Astrocyte of the hippocampus (primary cell): Measurements from ENCODE around the gene TTC17.
"Not testable (repeated sequence)": the region's sequence is repeated elsewhere in the genome, so short reads cannot be mapped to it uniquely, and the experiment has no call there.

Source experiments
- DNase-seq: peaks from one replicate; pipeline ENCODE4 v3.0.0; 2011; ENCODE audit warnings: low read depth, low spot score

TTC17 gene

GRCh38 chr11:43459246-43459645 lies 100.5 kb downstream of the TTC17 start:
- no peak for DNase-seq

GRCh38 chr11:43462359-43462758 lies 103.6 kb downstream of the TTC17 start:
- DNase-seq: no peak

- DNase-seq: no peak
Observed at GRCh38 chr11:43467958-43468357, 109.2 kb downstream of the TTC17 start.

DNA sequence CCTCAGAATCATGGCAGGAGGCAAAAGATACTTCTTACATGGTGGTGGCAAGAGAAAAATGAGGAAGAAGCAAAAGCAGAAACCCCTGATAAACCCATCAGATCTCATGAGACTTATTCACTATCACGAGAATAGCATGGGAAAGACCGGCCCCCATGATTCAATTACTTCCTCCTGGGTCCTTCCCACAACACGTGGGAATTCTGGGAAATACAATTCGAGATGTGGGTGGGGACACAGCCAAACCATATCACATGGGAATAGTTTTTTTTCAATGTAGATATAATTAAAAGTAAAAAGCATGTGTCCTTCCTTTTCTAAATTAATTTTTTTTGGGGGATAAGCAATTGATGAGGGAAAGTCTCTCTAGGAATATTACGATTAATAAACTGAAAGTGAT lies 118.8 kb downstream of the TTC17 start:
- DNase-seq: not testable (repeated sequence)

DNA sequence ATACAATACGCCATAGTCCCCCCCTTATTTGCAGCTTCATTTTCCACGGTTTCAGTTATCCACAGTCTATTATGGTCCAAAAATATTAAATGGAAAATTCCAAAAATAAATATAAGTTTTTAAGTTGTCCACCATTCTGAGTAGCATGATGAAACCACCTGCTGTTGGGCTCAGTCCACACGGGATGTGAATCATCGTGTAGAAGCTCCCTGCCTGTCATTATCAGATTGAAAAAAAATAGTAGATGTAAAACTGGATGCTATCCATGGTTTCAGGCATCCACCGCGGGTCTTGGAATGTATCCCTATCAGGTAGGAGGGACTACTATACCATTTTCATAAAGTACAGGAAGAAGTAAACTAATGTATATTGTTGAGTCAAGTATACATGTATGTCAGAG lies 127.4 kb downstream of the TTC17 start:
- no peak for DNase-seq

DNA sequence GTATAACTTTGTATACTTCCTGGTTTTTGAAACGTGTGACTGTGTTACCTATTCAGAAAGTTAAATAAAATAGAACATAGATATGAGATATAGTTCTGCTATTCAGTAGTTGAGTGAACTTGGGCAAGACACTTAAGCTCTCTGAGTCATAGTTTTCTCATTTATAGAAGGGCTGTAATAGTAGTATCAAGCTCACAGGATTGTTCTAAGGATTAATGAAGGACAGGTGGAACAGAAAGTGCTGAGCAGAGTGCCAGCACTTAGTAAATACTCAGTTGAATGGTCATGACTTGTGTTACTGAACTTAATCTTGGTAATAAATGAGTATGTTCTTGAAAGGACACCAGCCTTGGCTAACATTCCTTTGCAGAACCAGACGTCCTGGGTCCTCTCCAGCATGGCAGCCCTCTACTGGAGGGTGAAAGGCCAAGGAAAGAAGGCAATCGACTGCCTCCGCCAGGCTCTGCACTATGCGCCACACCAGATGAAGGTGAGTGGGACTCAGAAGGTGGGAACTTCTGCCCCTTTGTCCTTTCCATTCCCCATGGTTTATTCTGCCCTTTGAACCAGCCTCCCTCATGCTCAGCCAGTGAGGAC lies 131.2 kb downstream of the TTC17 start:
- no peak for DNase-seq

DNA sequence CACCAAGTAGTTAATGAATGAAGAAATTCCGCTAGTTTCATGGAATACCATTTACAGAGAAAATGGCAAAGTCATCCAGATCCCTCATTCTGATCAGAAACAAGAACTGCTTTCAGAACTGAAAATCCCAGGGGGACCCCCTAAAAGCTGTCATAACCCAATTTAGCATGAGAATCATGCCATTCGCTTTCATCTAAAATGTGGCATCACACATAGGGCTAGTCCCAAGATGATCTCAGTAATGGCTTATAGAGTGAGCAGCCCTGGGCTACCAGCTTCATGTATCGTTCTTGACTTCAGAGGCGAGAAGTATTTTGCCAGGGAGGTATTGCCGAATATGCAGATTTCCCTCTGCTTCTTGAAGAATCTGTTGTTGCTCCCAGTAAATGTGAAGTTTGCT lies 134.0 kb downstream of the TTC17 start:
- DNase-seq: no peak

GRCh38 chr11:43493431-43493830 lies 134.7 kb downstream of the TTC17 start:
- no peak for DNase-seq

- no peak for DNase-seq
Observed at GRCh38 chr11:43497144-43497543, 138.4 kb downstream of the TTC17 start.

DNA sequence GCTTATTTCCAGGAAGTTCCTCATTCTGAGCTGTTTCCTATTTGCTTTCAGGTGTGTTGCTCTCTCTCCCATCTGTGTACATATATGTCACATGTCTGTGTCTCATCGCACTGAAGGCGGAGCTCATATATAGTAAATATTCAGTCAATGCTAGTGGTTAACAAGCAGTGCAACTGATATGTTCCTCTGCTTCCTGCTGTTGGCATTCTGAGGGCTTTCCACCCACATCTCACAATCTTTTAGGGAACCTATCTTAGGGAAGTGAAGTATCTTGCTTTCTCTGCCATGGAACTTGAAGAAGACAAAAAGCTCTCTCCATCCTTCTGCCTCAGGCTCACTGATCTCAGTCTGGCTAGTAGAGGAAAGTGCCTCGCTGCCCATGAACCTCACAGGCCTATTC lies 139.8 kb downstream of the TTC17 start:
- no peak for DNase-seq

- no peak for DNase-seq
Observed at GRCh38 chr11:43503417-43503816, 144.7 kb downstream of the TTC17 start.

DNA sequence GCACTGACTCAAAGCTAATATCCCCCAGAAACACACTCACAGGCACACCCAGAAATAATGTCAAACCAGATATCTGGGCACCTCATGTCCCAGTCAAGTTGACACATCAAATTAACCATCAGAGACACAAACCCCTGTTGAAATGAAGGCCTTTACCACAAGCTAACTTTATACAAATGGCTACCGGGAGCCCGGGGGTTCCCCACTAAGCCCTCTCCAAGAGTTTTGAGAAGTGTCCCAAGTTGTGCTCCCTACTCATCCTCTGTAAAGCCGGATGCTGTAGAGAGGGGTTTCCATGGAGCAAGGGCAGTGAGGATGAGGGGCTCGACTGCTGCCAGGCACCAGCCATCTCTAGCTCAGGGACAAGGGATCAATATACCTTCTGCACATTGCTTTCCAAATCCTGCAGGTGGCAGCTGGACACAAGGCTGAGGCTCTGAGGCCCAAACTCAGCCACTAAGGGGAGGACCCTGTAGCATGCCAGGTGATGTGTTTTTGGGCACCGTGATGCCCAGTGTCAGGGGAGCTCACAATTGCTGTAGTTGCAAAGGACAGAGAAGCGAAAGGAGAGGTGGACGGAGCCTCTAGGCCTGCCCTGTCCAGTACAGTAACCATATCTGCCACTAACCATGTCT lies 145.7 kb downstream of the TTC17 start:
- peak; percentile 28 for DNase-seq

DNA sequence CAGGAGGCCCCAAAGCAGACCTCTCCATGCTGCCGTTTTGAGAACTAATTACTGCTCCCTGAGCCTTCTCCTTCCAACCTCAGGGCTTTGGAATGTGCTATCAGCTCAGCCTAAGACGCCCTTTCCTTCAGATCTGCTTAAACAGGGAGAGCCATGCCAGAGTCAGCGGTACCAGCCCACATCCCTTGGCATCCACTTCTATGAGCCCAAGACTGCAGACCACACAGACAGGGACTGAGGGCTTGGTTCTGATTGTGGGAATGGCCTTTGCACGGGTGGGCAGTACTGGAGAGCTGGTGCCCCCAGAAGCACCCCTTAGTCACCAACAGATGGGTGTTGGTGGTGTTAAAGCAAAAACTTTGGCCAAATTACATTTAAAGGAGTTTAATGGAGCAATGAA lies 146.5 kb downstream of the TTC17 start:
- DNase-seq: no peak

DNA sequence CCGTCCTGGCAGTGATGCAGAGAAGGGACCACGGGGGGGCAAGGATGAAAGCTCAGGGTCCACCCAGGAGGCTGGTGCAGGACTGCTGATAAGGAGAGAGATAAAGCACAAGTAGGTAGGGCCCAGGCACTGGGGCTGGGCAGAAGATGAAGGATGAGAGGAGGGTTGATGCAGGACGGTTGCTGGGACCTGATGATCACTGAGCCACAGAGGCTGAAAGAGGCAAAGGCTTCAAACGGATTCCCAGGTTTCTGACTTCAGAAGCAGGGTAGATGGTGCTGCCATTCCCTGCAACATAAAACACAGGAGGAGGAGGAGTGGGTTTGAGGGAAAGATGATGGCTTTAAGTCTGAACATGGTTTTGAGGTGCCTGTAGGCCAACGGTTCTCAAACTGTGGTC lies 148.5 kb downstream of the TTC17 start:
- no peak for DNase-seq

DNA sequence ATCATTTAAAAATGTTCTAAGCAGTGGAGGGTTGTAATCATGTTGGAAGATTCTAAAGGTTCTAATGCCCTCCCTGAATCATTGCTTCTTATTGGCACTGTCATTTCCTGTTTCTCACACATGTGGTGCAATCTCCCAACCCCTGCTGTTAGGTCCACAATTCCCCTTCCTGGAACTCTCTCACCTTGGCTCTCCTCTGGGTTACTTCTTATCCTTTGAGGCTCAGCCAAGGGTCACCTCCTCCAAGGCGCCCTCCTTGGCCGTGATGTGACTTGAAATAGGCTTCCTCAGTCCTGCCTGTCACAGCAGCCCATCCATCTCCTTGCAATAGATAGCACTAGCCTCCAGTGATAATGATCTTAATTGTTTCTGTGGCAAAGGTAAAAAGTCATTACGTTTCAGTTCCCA lies 149.8 kb downstream of the TTC17 start:
- DNase-seq: no peak

GRCh38 chr11:43511959-43512358 lies 153.2 kb downstream of the TTC17 start:
- DNase-seq: no peak

GRCh38 chr11:43515090-43515489 lies 156.4 kb downstream of the TTC17 start:
- DNase-seq: no peak

GRCh38 chr11:43516316-43516850 lies 157.7 kb downstream of the TTC17 start:
- peak; percentile 4 for DNase-seq

DNA sequence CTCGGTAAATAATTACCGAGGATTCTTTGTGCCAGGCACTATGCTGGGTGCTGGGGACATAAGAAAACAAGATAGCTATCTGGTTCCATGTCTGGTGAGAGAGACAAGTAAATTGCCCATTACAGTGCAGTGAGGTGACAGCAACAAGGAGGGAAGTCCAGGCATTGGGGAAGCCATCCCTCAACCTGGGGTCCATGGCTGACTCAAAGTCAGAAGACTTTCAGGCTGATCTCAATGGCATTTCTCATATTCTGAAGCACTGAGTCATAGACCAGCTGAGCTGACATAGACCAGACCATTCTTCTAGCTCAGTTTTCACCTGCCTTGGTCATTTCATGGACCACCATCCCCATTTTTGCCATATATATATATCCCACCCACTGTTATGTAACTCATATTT lies 158.8 kb downstream of the TTC17 start:
- DNase-seq: peak; percentile 16

- DNase-seq: peak; percentile 31
Observed at GRCh38 chr11:43518408-43519160, 159.9 kb downstream of the TTC17 start.

DNA sequence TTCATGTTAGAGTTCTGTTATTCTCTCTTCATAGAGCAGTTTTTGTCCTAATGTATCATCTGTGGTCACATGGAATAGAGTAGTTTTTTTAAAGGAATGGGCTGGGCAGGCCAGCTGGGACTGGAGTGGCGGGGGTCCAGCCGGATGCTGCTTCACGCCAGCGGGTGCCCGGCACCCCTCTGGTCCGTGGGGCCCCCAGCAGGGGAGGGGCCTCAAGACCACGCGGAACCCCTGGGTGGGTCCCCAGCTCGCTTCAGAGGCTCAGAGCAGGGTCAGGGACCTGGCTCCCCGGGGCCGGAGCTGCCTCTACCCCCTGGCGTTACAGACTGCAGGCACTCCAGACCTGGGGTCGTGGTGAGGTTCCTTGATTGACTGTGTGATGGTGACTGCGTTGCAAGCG lies 162.8 kb downstream of the TTC17 start:
- DNase-seq: no peak

- no peak for DNase-seq
Observed at GRCh38 chr11:43523632-43524031, 164.9 kb downstream of the TTC17 start.

GRCh38 chr11:43532041-43532440 lies 173.3 kb downstream of the TTC17 start:
- no peak for DNase-seq
